GM18498 (cell line): ENCODE results near the gene SURF4.
"Not testable (repeated sequence)": the region's sequence is repeated elsewhere in the genome, so short reads cannot be mapped to it uniquely, and the experiment has no call there.

Source experiments
- ATAC-seq: cut with Tn5 transposase; IDR thresholded peaks from one replicate; pipeline ENCODE4 v1.9.1; 2021; ENCODE audit warnings: mild to moderate bottlenecking, moderate library complexity; ENCODE audit not compliant: unreplicated experiment

SURF4 gene

DNA sequence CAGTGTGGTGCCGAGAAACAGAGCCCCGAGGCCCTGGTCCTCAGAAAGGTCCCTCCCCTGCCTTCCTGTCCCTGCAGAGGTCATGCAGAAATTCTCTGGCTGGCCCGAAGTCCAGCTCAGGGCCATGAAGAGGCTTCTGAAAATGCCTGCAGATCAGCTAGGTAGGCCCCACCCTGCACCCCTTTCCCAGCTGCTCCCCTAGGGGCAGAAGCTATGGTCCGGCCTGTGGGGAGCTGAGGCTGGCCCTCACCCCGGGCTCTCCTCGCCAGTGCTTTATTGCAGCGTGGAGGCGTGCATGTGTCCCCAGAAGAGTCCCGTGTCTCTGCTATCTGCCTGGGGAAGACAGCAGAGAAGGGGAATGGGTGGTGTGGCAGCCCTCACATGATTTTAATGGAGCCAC, 22.0 kb upstream of the SURF4 start:
- ATAC-seq = no peak

DNA sequence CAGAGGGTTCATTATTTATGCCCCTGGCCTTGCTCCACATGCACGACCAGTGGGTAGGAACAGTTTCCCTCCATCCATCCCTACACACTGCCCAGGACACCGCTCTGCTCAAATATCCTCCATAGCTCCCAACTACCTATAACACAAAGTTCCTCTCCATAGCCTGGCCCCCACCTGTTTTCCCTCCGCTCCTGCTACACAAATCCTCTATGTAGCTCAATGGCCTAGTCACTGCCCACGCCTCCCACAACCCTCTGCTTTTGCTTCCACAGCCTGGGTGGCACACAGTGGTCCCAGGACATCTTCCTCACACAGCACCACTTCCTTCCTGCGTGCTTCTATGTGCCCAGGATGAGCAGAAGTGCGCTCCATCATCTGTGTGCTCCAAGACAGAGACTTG, 21.5 kb upstream of the SURF4 start:
- ATAC-seq = no peak

DNA sequence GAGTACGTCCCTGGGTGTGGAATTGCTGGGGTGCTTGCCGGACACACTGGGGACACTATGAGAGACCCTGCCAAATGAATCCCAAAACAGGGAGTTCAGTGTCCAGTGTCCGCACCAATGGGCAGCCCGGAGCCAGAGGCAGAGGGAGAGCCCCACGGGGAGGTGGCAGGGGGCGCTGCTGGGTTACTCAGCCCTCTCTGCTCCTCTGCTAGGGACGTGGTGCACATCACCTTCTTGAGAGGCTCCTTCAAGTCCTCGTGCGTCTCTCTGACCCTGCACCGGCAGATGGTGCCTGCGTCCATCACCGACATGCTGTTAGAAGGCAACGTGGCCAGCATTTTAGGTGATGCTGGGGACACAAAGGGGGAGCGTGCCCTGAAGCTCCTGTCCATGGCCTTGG, 21.1 kb upstream of the SURF4 start:
- no peak for ATAC-seq

DNA sequence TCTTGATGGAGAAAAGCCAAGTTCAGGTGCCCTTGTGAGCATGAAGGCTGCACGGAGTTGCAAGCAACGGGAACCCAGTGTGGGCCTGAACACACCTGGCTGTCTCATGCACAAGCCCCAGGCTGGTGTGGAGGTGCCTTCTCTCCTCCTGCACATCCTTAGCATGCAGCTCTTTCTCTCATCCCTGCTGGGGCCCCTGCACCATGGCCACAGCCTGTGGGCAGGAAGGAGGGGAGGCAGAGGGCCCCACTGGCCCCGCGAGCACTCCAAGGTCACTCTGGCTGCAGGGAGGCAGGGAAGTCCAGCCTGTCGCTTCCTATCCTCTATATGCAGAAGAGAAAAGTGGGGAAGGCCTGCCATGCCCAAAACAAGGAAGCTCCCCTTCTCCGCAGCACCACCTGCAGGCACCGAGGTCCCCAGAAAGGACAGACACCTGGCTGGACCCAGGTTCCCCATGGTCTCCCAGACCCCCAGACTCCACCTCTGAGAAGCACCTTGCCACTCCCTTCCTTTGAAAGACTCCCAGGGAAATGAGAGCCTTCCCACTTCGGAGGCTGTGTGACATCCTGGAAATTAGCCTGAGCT, 18.9 kb upstream of the SURF4 start:
- ATAC-seq = no peak

DNA sequence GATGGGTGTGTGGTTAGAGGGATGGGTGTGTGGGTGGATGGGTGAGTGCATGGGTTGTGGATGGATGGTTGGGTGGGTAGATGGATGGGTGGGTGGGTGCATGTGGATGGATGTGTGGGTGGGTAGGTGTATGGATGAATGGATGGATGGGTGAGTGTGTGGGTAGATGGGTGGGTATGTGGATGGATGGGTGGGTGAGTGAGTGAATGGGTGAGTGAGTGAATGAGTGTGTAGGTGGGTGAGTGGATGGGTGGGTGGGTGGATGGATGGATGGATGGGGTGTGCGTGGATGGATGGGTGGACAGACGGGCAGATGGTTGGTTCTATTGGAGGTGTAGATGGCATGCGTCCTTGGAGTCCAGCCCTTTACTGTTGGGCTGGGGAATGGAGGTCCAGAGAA, 17.5 kb upstream of the SURF4 start:
- no peak for ATAC-seq

DNA sequence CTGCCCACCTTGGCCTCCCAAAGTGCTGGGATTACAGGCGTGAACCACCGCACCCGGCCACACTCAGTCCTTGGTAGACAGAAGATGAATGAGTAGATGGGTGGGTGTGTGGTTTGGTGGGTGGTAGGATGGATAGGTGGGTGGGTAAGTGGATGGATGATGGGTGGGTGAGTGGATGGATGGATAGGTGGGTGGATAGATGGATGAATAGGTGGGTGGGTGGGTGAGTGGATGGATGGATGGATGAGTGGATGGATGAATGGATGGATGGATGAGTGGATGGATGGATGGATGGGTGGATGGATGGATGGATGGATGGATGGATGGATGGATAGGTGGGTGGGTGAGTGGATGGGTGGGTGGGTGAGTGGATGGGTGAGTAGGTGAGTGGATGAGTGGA, 16.4 kb upstream of the SURF4 start:
- ATAC-seq = not testable (repeated sequence)

DNA sequence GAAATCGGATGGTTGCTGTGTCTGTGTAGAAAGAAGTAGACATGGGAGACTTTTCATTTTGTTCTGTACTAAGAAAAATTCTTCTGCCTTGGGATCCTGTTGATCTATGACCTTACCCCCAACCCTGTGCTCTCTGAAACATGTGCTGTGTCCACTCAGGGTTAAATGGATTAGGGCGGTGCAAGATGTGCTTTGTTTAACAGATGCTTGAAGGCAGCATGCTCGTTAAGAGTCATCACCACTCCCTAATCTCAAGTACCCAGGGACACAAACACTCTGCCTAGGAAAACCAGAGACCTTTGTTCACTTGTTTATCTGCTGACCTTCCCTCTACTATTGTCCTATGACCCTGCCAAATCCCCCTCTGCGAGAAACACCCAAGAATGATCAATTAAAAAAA, 15.6 kb upstream of the SURF4 start:
- not testable (repeated sequence) for ATAC-seq

DNA sequence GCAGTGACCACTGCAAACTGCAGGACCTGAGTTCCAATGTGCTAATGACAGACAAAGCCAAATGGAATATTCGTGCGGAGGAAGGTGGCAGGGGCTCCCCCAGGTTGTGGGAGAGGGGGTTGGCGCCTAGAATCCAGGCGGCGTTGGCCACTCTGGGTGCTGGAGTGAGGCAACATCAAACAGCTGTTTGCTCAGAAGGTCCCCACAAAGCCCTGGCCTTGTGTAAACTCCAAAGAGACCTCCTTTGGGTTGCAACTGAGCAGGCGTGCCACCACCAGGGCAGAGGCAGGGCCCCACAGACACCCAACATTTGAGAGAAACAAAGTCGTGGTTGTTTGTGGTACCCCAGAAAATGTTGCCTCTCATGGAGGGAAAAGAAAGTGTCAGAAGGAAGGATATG, 14.9 kb upstream of the SURF4 start:
- no peak for ATAC-seq

DNA sequence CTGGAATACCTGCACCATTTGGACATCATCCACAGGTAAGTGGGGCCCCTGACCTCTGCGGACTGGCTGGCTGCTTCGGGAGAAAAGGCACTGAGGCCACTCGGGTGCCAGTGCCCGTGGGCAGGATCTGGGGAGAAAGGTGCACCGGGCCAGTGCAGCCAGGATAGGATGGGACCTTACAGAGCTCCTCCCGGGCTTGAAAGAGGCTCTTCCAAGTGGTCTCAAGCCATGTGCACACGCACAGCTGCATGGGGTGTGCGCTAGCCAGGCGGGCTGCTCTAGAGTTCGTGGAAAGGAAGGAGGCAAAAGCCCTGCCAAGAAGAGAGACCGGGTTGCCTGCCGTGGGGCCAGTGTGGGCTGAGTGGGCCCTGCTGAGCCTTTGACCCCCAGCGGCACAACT, 13.7 kb upstream of the SURF4 start:
- no peak for ATAC-seq

DNA sequence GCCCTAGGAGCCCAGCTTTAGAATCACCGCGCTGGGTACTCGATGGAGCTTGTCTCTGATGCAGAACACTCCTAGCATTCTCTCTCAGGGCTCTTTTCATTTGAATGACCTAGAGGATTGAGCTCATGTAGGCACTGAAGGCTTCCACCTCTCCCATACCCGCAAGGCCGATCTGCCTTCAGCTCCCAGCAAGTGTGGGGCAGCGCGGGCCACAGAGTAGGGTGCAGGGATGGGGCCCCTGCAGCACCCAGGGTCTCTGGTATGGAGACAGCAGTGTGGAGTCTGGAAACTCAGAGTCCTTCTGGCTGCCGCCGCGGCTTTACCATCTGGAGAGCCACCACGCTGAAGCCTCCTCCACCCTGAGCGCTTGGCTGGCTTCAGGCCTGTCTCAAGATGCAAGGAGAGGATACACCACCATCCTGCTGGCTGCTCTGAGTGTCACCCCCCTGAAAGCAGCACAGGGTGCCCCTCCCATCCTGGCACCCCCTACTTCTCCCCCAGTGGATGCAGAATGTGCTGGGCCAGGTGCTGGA, 13.2 kb upstream of the SURF4 start:
- ATAC-seq = no peak

DNA sequence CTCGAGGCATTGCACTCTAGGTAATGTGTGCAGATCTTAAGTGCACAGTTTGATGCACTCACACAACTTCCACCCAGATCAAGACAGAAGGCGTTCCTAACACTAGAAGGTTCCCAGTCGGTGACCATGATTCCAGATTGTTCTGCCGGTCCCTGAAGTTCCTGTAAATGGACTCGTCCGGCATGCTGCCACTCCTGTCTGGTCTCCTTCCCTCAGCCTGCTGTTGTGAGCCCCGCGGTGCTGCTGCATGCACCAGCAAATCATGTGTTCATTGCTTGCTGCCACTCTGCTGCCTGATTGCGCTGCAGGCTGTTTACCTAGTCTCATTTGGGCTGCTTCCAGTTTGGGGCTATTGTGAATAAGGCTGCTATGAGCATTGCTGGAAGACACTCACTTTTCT, 11.8 kb upstream of the SURF4 start:
- no peak for ATAC-seq

DNA sequence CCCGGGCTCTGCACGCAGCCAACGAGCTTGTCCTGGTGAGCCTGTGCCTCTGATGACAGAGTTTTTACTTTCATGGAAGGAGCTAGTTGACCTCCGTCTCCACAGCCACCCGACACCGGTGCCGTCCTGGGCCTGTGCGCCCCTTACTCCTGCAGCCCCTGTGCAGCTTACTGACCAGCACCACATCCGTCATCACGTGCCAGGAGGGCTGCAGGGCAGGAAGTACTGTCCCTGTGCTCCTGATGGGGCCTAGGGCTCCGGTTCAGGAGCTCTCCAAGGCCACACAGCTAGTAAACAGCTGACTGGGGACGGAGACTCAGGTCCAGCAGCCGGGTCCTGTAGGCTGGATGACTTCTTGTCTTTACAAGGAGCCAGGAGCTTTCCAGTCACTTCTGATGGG, 10.5 kb upstream of the SURF4 start:
- no peak for ATAC-seq

DNA sequence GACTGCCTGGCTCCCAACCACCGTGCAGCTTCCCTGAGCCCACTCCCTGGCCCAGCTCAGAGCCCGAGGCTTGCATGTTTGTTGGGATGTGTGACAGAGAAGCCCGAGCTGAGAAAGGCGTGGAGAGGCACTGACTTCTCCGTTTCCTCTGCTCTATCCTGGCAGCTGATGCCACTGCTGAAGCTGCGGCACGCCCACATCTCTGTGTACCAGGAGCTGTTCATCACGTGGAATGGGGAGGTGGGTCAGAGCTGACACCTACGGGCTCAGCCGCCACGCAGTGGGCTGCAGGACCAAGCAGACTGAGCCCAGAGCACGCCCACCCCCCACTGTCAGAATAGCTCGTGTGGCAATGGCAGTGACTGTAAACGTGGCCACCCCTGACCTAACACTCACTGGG, 9.6 kb upstream of the SURF4 start:
- ATAC-seq = no peak

DNA sequence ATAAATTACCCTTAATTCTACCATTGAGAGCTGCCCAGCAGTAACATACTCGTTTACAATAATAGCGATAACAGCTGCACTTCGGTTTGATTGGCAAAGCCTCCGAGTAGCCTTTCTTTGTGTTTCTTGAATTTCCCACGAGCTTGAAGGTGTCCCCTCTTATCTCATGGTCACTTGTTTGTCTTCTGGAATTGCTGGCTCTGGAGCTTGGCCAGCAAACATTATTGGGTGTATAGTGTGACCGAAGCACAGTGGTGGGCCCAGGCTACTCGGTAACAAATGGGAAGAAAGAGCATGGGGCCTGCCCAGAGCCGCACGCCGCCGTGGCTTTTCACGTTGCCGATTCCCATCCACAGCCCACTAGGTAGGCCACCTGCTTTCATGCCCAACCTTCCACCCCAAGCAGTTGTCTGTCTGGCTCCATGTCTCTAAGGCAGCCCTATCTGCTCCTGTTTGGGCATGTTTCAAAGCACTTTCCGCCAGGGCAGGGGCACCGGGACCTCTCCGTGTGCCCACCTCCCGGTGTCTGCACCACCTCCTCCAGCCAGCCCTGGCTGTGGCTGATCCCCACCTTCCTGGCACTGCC, 9.0 kb upstream of the SURF4 start:
- ATAC-seq = no peak

DNA sequence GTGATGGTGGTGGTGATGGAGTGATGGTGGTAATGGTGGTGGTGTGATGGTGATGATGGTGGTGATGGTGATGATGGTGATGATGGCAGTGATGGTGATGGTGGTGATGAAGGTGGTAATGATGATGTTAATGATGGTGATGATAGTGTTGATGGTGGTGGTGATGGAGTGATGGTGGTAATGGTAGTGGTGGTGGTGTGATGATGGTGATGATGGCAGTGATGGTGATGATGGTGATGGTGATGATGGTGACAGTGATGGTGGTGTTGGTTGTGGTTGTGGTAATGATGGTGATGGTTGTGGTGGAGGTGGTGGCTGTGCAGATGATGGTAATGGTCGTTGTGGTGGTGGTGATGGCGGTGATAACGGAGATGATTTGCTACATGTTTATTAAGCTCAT, 7.6 kb upstream of the SURF4 start:
- ATAC-seq = no peak

DNA sequence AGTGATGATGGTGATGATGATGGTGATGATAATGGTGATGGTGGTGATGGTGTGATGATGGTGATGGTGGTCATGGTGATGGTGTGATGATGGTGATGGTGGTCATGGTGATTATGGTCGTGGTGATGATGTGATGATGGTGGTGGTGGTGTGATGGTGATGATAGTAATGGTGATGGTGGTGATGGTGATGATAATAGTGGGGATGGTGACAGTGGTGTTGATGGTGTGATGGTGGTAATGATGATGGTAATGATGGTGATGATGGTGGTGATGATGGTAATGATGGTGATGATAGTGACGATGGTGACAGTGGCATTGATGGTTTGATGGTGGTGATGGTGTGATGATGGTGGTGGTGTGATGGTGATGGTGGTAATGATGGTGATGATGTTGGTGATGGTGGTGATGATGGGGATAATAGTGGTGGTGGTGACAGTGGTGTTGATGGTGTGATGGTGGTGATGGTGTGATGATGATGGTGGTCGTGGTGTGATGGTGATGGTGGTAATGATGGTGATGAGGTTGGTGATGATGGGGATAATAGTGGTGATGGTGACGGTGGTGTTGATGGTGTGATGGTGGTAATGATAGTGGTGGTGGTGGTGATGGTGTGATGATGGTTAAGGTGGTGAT, 6.8 kb upstream of the SURF4 start:
- ATAC-seq = no peak

DNA sequence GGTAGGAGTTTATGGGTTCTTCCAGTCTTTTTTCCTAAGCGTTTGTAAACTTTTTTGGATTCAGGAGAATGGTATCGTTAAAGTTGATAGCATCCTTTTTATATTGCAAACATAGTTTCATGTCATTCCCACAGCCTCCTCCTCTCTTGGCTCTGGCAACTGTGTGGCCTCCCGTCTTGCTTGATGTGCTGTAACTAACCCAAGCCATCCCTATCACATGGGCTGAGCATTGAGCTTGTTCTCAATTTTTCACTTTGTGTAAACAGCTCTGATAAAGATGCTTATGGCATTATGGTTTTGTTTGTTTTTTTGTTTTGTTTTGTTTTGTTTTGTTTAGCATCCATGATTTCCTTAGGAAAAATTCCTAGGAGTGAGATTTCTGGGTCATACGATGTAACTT, 4.9 kb upstream of the SURF4 start:
- ATAC-seq = no peak

DNA sequence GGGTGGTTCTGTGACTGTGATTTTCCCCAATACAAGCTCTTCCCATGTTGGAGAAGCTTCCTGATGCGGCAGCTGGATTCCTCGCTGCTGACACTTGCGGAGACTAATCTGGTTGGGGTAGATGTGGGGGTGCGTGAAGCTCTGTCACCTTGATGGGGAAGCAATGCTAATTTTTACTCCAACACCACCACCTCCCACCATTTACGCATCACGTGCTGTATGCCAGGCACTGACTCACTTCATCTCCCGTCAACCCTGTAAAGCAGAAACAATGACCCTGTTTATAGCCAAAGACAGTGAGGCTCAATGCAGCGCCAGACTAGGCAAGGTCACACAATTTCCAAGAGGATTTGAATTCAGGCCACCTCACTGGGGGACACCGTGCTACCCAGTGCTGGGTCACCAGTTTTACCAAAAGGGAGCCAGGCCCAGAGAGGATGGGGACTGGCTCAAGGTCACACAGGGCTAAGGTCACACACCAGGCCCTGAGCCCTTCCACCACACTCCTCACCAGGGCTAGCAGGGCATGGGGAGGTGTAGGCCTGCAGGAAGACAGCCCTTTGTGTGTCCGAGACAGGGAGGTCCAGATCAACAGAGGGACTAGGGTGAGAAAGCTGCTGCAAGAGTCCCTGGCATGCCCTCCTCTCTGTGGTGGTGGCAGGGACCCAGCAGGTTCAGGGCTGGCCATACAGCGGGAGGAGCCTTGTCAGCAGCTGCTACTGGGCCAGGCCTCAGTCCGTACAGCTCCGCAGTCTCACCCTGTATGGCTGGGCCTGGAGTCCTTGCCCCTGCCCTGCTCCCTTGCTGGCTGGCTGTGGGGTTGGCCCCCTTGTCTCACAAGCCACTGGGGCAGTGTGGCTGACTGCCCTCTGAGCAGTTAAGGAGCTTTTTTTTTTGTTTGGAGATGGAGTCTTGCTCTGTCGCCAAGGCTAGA, 3.6 kb upstream of the SURF4 start:
- no peak for ATAC-seq

DNA sequence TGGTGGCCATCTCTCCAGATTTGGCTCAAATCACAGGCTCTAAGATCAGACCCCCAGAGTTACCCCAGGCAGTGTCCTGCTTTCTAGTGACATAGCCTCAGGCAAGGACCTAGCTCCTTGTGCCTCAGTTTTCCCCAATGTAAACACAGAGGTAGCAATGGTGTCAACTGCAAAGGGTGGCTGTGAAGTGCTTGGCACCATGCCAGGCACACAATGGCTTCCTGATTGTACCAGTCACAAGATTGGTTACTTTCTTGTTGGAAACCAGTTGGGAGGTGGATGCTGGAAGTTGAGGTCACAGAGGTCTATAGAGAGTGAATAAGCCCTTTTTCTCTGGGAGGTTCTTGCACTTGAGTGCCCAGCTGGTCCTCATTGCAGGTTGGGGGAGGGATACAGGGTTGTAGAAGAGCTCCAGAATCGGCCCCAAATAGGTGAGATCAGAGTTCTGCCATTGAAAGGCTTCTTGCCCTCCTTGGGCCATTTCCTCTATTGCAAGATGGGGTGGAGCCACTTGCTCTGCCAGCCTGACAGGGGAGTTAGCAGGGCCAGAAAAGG, 2.6 kb upstream of the SURF4 start:
- ATAC-seq = no peak

DNA sequence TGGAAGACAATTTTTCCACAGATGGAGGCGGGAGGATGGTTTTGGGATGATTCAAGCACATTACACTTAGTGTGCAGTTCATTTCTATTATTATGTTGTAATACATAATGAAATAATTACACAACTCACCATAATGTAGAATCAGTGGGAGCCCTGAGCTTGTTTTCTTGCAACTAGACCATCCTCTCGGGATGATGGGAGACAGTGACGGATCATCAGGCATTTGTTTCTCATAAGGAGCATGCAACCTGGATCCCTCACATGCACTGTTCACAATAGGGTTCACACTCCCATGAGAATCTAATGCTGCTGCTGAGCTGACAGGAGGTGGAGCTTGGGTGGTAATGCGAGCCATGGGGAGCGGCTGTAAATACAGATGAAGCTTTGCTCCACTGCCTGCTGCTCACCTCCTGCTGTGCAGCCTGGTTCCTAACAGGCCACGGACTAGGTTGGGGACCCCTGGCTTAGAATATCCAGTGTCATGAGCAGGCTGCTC, 1.9 kb upstream of the SURF4 start:
- ATAC-seq = no peak

DNA sequence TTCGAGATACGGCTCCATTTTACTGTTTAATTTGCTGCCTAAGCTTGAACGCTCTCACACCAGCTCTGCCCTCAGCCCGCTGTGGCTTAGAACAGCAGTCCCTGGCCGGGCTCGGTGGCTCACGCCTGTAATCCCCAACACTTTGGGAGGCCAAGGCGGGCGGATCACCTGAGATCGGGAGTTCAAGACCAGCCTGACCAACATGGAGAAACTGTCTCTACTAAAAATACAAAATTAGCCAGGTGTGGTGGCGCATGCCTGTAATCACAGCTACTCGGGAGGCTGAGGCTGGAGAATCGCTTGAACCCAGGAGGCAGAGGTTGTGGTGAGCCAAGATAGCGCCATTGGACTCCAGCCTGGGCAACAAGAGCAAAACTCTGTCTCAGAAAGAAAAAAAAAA, 1.4 kb upstream of the SURF4 start:
- ATAC-seq = not testable (repeated sequence)
